Mesenchymal stem cell (in vitro differentiated cells and primary cell): ENCODE measurements around the gene POU3F3.

ENCODE experiments used
- DNase-seq: peaks from one replicate; pipeline ENCODE4 v3.0.0-alpha.2; 2013
- H2AFZ ChIP-seq: one replicate; pipeline ENCODE4 v1.6.1; 2013; ENCODE audit warnings: low read depth, mild to moderate bottlenecking, control low read depth, inconsistent platforms, low read length, moderate library complexity
- H2AK5ac ChIP-seq: 2 replicates; pipeline ENCODE4 v1.6.1; 2013; ENCODE audit warnings: low read length, moderate library complexity, mild to moderate bottlenecking, inconsistent platforms; ENCODE audit not compliant: severe bottlenecking
- H2BK120ac ChIP-seq: one replicate; pipeline ENCODE4 v1.6.1; 2013; ENCODE audit warnings: low read depth, mild to moderate bottlenecking, inconsistent platforms, low read length, moderate library complexity
- H2BK12ac ChIP-seq, 2 experiments: one replicate each; pipeline ENCODE4 v1.6.1; 2013; ENCODE audit warnings: inconsistent platforms in 2 of 2, low read length in 2 of 2, mild to moderate bottlenecking in 2 of 2, moderate library complexity in 2 of 2, control low read depth in 1 of 2
- H2BK15ac ChIP-seq: one replicate; pipeline ENCODE4 v1.6.1; 2013; ENCODE audit warnings: mild to moderate bottlenecking, low read depth, inconsistent platforms; ENCODE audit not compliant: poor library complexity, severe bottlenecking
- H2BK5ac ChIP-seq: 2 replicates; pipeline ENCODE4 v1.6.1; 2013; ENCODE audit warnings: low read depth, mild to moderate bottlenecking, low read length, control low read depth, inconsistent platforms; ENCODE audit not compliant: poor library complexity, severe bottlenecking
- H3K14ac ChIP-seq, 2 experiments: one replicate each; pipeline ENCODE4 v1.6.1; 2013; ENCODE audit warnings: inconsistent platforms in 2 of 2, low read length in 2 of 2, control low read depth in 1 of 2, mild to moderate bottlenecking in 1 of 2, moderate library complexity in 1 of 2
- H3K18ac ChIP-seq, 2 experiments: one replicate each; pipeline ENCODE4 v1.6.1; 2013; ENCODE audit warnings: inconsistent platforms in 2 of 2, low read length in 2 of 2, control low read depth in 1 of 2, low read depth in 1 of 2, mild to moderate bottlenecking in 1 of 2
- H3K23ac ChIP-seq, 2 experiments: one replicate each; pipeline ENCODE4 v1.6.1; 2013; ENCODE audit warnings: inconsistent platforms in 2 of 2, low read length in 2 of 2, mild to moderate bottlenecking in 2 of 2, moderate library complexity in 2 of 2, control low read depth in 1 of 2
- H3K27ac ChIP-seq: 2 replicates; pipeline ENCODE4 v1.5.1; 2013; ENCODE audit warnings: mild to moderate bottlenecking, moderate library complexity, low read length, control low read depth, inconsistent platforms; ENCODE audit not compliant: poor library complexity, severe bottlenecking
- H3K27me3 ChIP-seq, 2 experiments: 2 replicates each; pipeline versions ENCODE4 v1.6.1 to v1.7.0; 2013; ENCODE audit warnings: low read length in 2 of 2, mild to moderate bottlenecking in 2 of 2, moderate library complexity in 2 of 2, control low read depth in 1 of 2, inconsistent platforms in 1 of 2; ENCODE audit not compliant: control insufficient read depth in 1 of 2, insufficient read depth in 1 of 2
- H3K36me3 ChIP-seq, 2 experiments: 2 replicates each; pipeline versions ENCODE4 v1.6.1 to v1.7.0; 2013; ENCODE audit warnings: low read length in 2 of 2, control low read depth in 1 of 2, inconsistent platforms in 1 of 2, low read depth in 1 of 2, mild to moderate bottlenecking in 1 of 2; ENCODE audit not compliant: insufficient read depth in 2 of 2, control insufficient read depth in 1 of 2
- H3K4ac ChIP-seq, 2 experiments: one replicate each; pipeline ENCODE4 v1.6.1; 2013; ENCODE audit warnings: inconsistent platforms in 2 of 2, low read length in 2 of 2, mild to moderate bottlenecking in 2 of 2, moderate library complexity in 2 of 2, control low read depth in 1 of 2, low read depth in 1 of 2
- H3K4me1 ChIP-seq: 2 replicates; pipeline ENCODE4 v1.6.1; 2013; ENCODE audit warnings: low read depth, low read length, control low read depth; ENCODE audit not compliant: control insufficient read depth, insufficient read depth
- H3K4me2 ChIP-seq: 2 replicates; pipeline ENCODE4 v1.6.1; 2013; ENCODE audit warnings: low read length, mild to moderate bottlenecking, inconsistent platforms; ENCODE audit not compliant: poor library complexity, severe bottlenecking
- H3K4me3 ChIP-seq, 2 experiments: 2 replicates each; pipeline versions ENCODE4 v1.5.1 to v1.7.0; 2013; ENCODE audit warnings: low read length in 2 of 2, mild to moderate bottlenecking in 2 of 2, control low read depth in 1 of 2, low read depth in 1 of 2; ENCODE audit not compliant: insufficient read depth in 1 of 2
- H3K79me1 ChIP-seq: replicated peaks from 2 replicates; pipeline ENCODE4 v1.6.1; 2013; ENCODE audit warnings: mild to moderate bottlenecking, control low read depth, low read length, inconsistent platforms; ENCODE audit not compliant: poor library complexity, severe bottlenecking
- H3K9ac ChIP-seq: 2 replicates; pipeline ENCODE4 v1.7.0; 2013; ENCODE audit warnings: mild to moderate bottlenecking, low read length, moderate library complexity
- H3K9me3 ChIP-seq: 2 replicates; pipeline ENCODE4 v1.7.0; 2013; ENCODE audit warnings: mild to moderate bottlenecking, low read length; ENCODE audit not compliant: control insufficient read depth
- H4K8ac ChIP-seq: one replicate; pipeline ENCODE4 v1.6.1; 2013; ENCODE audit warnings: inconsistent platforms, mild to moderate bottlenecking, low read length, moderate library complexity
- H4K91ac ChIP-seq: one replicate; pipeline ENCODE4 v1.6.1; 2013; ENCODE audit warnings: mild to moderate bottlenecking, low read length, inconsistent platforms
- WGBS: methylation state at CpG from one replicate; pipeline ENCODE4 v1.1.7; 2013; ENCODE audit warnings: mixed read lengths; 5-methylcytosine and 5-hydroxymethylcytosine counted together

Gene POU3F3

DNA sequence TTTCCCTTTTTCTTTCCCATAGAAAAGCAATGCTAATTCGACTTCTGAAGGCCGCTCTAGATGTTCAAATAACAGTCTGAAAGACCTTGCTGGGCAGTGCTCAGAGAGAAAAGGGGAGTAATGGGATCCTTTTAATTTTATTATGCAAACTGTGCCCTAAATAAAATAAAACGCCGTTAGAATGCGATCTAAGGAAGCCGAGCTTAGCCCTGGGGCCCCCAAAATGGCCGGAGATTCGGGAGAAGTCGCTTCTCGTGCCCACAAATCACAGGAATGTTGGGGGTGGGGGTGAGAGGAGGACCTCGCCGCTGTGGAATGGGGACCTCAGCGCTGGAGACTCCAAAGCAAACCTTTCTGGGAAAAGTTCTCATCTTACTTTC lies 8.4 kb upstream of the POU3F3 start:
- DNase-seq = no peak
- H2AFZ ChIP-seq = no peak overlapping the region
- H3K9ac ChIP-seq = no peak overlapping the region
- H2BK12ac ChIP-seq = no peak overlapping the region
- H3K4ac ChIP-seq = no peak overlapping the region
- no peak overlapping the region for H2BK5ac ChIP-seq
- no peak overlapping the region for H3K4me3 ChIP-seq
- no peak overlapping the region for H2BK120ac ChIP-seq
- peaks cover 0 to 3% of the 10 kb centered on the region in 2 experiments for H3K36me3 ChIP-seq
- WGBS = 1% methylated on average over 10 of the region's 13 CpGs
- no peak overlapping the region for H2AK5ac ChIP-seq
- H3K79me1 ChIP-seq = no peaks in the 10 kb centered on the region
- no peak overlapping the region for H3K14ac ChIP-seq
- H3K9me3 ChIP-seq = no peaks in the 10 kb centered on the region
- no peak overlapping the region for H3K4me2 ChIP-seq
- no peak overlapping the region for H3K27ac ChIP-seq
- H3K23ac ChIP-seq = no peak overlapping the region
- H3K4me1 ChIP-seq = peaks cover 28% of the 10 kb centered on the region
- no peak overlapping the region for H4K8ac ChIP-seq
- no peak overlapping the region for H3K18ac ChIP-seq
- H4K91ac ChIP-seq = no peak overlapping the region
- H2BK15ac ChIP-seq = no peak overlapping the region
- H3K27me3 ChIP-seq = peaks cover 78 to 89% of the 10 kb centered on the region in 2 experiments

GRCh38 chr2:104845946-104846785 lies 7.7 kb upstream of the POU3F3 start:
- Histone ChIP-seq H3K4me2 (no peak overlapping the region), H3K79me1 (no peaks in the 10 kb centered on the region), H2AK5ac (no peak overlapping the region), H2BK15ac (no peak overlapping the region), H4K8ac (no peak overlapping the region), H2BK120ac (no peak overlapping the region), H3K9ac (no peak overlapping the region), H2BK5ac (no peak overlapping the region), H3K23ac (no peak overlapping the region), H4K91ac (no peak overlapping the region), H3K14ac (no peak overlapping the region), H2BK12ac (no peak overlapping the region), H3K27me3 (peaks cover 84 to 95% of the 10 kb centered on the region in 2 experiments), H2AFZ (no peak overlapping the region), H3K9me3 (no peaks in the 10 kb centered on the region), H3K4me3 (no peak overlapping the region), H3K4me1 (peaks cover 28% of the 10 kb centered on the region), H3K18ac (no peak overlapping the region), H3K4ac (no peak overlapping the region), H3K27ac (no peak overlapping the region), H3K36me3 (peaks cover 0 to 3% of the 10 kb centered on the region in 2 experiments)
- DNase-seq = no peak
- WGBS = 6% methylated on average over 9 of the region's 16 CpGs

- no peak overlapping the region for H2BK5ac ChIP-seq
- no peak overlapping the region for H3K23ac ChIP-seq
- peaks cover 88 to 96% of the 10 kb centered on the region in 2 experiments for H3K27me3 ChIP-seq
- 0% methylated on average over 1 of the region's 9 CpGs for WGBS
- no peak overlapping the region for H2BK15ac ChIP-seq
- H2AFZ ChIP-seq = no peak overlapping the region
- no peak overlapping the region for H2AK5ac ChIP-seq
- H3K4me1 ChIP-seq = peaks cover 28% of the 10 kb centered on the region
- no peak for DNase-seq
- no peak overlapping the region for H3K4ac ChIP-seq
- no peak overlapping the region for H3K27ac ChIP-seq
- H4K91ac ChIP-seq = no peak overlapping the region
- H4K8ac ChIP-seq = no peak overlapping the region
- H3K4me2 ChIP-seq = no peak overlapping the region
- no peak overlapping the region for H3K9ac ChIP-seq
- no peak overlapping the region for H2BK12ac ChIP-seq
- no peaks in the 10 kb centered on the region for H3K79me1 ChIP-seq
- no peak overlapping the region for H3K18ac ChIP-seq
- H3K14ac ChIP-seq = no peak overlapping the region
- peaks cover 0 to 3% of the 10 kb centered on the region in 2 experiments for H3K36me3 ChIP-seq
- H3K4me3 ChIP-seq = no peak overlapping the region
- H2BK120ac ChIP-seq = no peak overlapping the region
- no peaks in the 10 kb centered on the region for H3K9me3 ChIP-seq
Observed at GRCh38 chr2:104846786-104847585, 6.9 kb upstream of the POU3F3 start.

DNA sequence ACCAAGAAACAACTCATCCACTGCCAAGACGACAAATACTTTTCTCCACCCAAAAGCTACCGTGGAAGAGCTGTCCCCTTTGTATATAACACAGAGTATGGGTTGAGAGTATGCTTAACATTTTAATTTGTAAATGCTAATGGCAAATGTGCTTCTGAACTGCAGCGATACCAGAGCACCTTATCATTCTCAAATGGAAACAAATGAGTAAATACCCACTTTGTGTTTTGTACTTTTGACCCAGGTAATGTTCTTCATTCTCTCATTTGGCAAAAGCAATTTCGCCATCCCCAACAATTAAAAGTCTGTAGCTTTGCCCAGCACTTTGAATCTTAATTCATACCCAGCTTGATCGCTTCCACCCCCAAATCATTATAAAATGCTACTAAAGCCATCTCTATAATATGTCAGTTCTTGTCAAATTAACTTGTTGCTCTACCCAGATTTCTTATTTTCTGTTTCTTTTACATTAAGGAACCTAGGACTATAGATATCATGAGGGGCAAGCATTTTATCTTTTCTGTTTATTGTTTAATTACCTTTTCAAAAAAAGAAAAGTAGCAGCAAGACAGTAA lies 6.2 kb upstream of the POU3F3 start:
- WGBS = 20% methylated on average over 3 of the region's 5 CpGs

More for the DNA sequence above, 6.2 kb upstream of the POU3F3 start:
- Histone ChIP-seq H3K14ac (no peak overlapping the region), H4K8ac (no peak overlapping the region), H2BK15ac (no peak overlapping the region), H3K36me3 (peaks cover 0 to 3% of the 10 kb centered on the region in 2 experiments), H3K4ac (no peak overlapping the region), H3K27me3 (peaks cover 86 to 95% of the 10 kb centered on the region in 2 experiments), H4K91ac (no peak overlapping the region), H3K4me3 (no peak overlapping the region), H3K9me3 (no peaks in the 10 kb centered on the region), H3K27ac (no peak overlapping the region), H2BK5ac (no peak overlapping the region), H2BK120ac (no peak overlapping the region), H3K18ac (no peak overlapping the region), H3K23ac (no peak overlapping the region), H2AFZ (no peak overlapping the region), H3K4me1 (peaks cover 29% of the 10 kb centered on the region), H3K4me2 (no peak overlapping the region), H3K79me1 (no peaks in the 10 kb centered on the region), H2AK5ac (no peak overlapping the region), H3K9ac (no peak overlapping the region), H2BK12ac (no peak overlapping the region)
- DNase-seq = no peak
